NB4 (cell line): Measurements from ENCODE around the gene F5.
A peak's percentile ranks its signal among the peaks of the same experiment; 100 is the strongest.

Experiments
- DNase-seq: peaks from one replicate; pipeline ENCODE4 v3.0.0; 2010; ENCODE audit warnings: low read depth
- H3K4me3 ChIP-seq: one replicate; pipeline ENCODE4 v1.5.1; 2011; ENCODE audit warnings: mild to moderate bottlenecking, low read depth, low read length, moderate library complexity
- CTCF ChIP-seq: IDR thresholded peaks from one replicate; pipeline ENCODE4 v1.5.1; 2012; ENCODE audit warnings: low read depth, low read length
- MAX ChIP-seq: IDR thresholded peaks from 2 replicates; pipeline ENCODE4 v1.6.1; 2011; ENCODE audit warnings: low read depth, low read length
- MYC ChIP-seq: IDR thresholded peaks from 2 replicates; pipeline ENCODE4 v1.6.1; 2011; ENCODE audit warnings: low read depth, low read length
- POLR2A ChIP-seq: IDR thresholded peaks from 2 replicates; pipeline ENCODE4 v1.6.1; 2011; ENCODE audit warnings: mild to moderate bottlenecking; ENCODE audit not compliant: insufficient read length; ENCODE audit errors: extremely low read depth

F5 gene

GRCh38 chr1:169557131-169557530 is 29.1 kb downstream of the F5 start:
- no peak overlapping the region for H3K4me3 ChIP-seq
- TF ChIP-seq MAX (no peak), MYC (no peak), CTCF (no peak), POLR2A (no peak)
- DNase-seq = no peak

GRCh38 chr1:169550294-169550693 is 36.0 kb downstream of the F5 start:
- DNase-seq = peak; percentile 42
- H3K4me3 ChIP-seq = no peak overlapping the region
- TF ChIP-seq POLR2A (no peak), MAX (no peak), CTCF (no peak), MYC (no peak)

- no peak overlapping the region for H3K4me3 ChIP-seq
- TF ChIP-seq MYC (no peak), MAX (no peak), CTCF (no peak), POLR2A (no peak)
- DNase-seq = no peak
Measured at GRCh38 chr1:169548282-169548681, 38.0 kb downstream of the F5 start.

GRCh38 chr1:169546087-169546995 is 39.9 kb downstream of the F5 start:
- DNase-seq = peak; percentile 73
- TF ChIP-seq POLR2A = no peak
- peak; percentile 64 for TF ChIP-seq CTCF
- no peak overlapping the region for H3K4me3 ChIP-seq

- TF ChIP-seq CTCF (no peak), POLR2A (no peak), MYC (no peak), MAX (no peak)
- H3K4me3 ChIP-seq = no peak overlapping the region
- no peak for DNase-seq
Measured at GRCh38 chr1:169545472-169545871, 40.8 kb downstream of the F5 start.

- DNase-seq = no peak
- TF ChIP-seq MYC (no peak), POLR2A (no peak), MAX (no peak), CTCF (no peak)
- H3K4me3 ChIP-seq = no peak overlapping the region
Measured at GRCh38 chr1:169538998-169539871, 47.0 kb downstream of the F5 start.
